A549 treated with DMSO at 1 μM for 4 hours (cell line): ENCODE results near the gene PASK. TPM values are rescaled to one million over a fixed set of nuclear protein-coding genes. Genes with fewer than 3 reads are reported as not detected.

Source experiments
- total RNA-seq: library from RNA; stranded (reverse); fragments of 200-300 nt; extraction: Qiagen RNA extraction; gene quantifications from 5 replicates; pipeline ENCODE4 v1.2.3, GENCODE V29; 2022; ENCODE audit warnings: low read depth

PASK gene
- 6.4 to 9.9 TPM (median 8.7 TPM) in 5 replicates for total RNA-seq

DNA sequence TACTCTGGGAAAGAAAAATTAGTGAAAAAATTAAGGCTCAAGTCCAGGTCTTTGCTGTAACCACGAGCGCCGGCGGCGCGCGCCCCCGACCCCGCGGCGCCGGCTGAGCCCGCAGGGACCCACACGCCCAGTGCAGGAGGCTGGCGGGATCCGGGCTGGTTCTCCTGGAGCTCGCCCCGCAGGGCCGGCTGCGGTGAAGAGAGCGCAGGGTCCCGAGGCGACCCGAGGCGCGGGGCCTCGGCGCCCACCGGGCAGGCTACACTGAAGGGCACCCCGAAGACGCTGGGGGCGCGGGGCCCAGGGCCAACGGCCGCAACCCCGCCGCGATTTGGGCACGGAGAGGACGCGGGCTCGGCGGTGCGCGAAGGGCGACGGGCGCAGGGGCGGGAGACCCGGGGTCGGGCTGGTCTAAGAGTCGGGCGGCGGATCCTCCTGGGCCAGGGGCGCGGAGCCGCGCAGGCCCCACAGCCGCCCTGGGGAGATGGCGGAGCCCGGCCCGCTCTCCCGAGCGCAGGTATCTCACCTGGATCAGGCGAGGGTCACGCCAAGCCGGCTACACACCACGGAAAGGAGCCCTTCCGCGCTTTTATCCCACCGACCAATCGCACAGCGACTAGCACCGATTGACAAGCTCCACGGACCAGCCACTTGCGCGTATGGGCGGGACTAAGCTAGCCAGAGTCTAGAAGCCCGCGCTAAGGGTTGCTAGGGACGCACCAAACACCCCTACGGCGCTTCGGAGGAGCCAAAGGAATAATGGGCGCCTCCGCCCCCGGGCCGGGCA, at the start of gene PASK:
Gene PASK (minus strand): TSS at position 582 of the 784 bp plus-strand sequence. CDS start 6,440 bp downstream, outside the sequence.

DNA sequence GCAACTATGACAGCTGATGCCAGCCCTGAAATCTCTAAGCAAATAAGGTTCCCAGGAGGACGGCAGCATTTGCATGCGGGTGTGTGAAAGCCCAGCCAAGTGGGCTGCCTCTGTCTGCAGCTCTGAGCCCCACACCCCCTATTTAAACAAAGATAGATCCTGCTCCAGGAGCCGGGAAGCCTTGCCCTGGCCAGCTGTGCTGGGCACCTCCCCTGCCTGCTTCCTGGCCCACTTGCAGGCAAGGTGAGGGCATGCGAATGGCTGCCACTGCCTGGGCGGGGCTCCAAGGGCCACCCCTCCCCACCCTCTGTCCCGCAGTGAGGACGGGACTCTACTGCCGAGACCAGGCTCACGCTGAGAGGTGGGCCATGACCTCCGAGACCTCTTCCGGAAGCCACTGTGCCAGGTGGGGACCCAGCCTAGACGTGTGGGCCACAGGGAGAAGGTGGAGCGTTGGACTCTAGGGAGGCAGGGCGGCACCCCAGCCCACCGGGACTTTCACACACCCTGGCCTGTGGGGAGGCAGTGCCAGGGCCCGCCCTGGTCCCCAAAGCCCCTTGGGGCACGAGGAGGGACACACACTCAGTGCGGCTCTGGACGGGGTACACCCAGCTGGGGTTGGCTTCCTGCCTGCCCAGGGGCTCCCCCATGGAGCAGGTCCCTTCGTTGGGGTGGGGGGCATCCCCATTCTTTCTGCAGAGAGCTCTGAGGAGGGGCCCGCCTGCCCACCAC, 39.3 kb upstream of the PASK start, which contains the start of gene ANO7:
Gene ANO7 (plus strand): TSS at position 317 of the 732 bp plus-strand sequence. CDS start 1,387 bp downstream, outside the sequence.

GRCh38 chr2:241149925-241150659, 820 bp upstream of the PASK start, which contains the start of gene PPP1R7:
Gene PPP1R7, plus strand, starts transcription at chr2:241150467. Its CDS starts 29 bp downstream, at chr2:241150496.

DNA sequence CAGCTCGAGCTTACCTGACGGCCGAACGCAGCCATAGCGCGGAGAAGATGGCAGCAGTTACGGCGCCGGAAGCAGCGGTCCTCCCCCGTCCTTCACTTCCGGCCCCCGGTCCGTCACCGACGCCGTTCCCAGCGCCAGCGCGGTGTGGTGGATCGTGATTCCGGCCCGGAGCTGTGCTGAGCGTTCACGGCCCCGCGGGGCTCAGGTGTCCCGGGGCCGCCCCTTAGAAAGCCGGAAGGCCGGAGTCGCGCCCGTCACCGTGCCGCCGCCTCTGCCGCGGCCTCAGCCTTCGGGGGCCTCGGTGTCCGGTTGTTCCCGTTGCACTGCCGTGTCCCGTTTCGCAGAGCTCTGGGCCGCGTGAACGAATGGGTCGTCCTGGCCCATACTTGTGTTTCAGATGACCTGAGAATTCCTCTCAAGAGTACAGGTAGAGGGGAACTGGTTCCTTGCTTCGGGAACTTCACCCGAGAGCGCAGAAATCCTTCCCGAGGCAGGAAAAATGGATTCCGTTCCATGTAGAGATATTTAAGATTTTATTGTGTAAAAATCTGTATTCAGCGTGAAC, 47.0 kb downstream of the PASK start, which contains the start of gene MTERF4:
Gene MTERF4 (minus strand): TSS at position 49 of the 565 bp plus-strand sequence. CDS start 14 bp downstream, at position 35.

Other genes starting within 250 kb of the PASK start
- not detected in 5 replicates for gene CROCC2, start 243.1 kb downstream of the PASK start, total RNA-seq
- 0.38 to 0.65 TPM (median 0.48 TPM) in 5 replicates for gene SNED1, start 150.9 kb downstream of the PASK start, total RNA-seq
- 24.6 to 34.8 TPM (median 25.9 TPM) in 5 replicates for gene MTERF4, start 47.2 kb downstream of the PASK start, total RNA-seq
- 57.6 to 69.1 TPM (median 59.1 TPM) in 5 replicates for gene PPP1R7, start 995 bp upstream of the PASK start, total RNA-seq
- gene ANO7, start 39.2 kb upstream of the PASK start, total RNA-seq, result 1.9 to 2.6 TPM (median 2.1 TPM) in 5 replicates
- gene HDLBP, start 166.2 kb upstream of the PASK start, total RNA-seq, result 269 to 292 TPM (median 283 TPM) in 5 replicates
- 253 to 324 TPM (median 293 TPM) in 5 replicates for gene SEPTIN2, start 166.5 kb upstream of the PASK start, total RNA-seq
- 26.2 to 37.1 TPM (median 30.4 TPM) in 5 replicates for gene FARP2, start 206.8 kb upstream of the PASK start, total RNA-seq